Activated CD8-positive, alpha-beta memory T cell treated with anti-CD3 and anti-CD28 coated beads, Interleukin-2, amount 50 U/mL, for 48 hours (primary cell): ENCODE measurements around the gene PVALB.

Source experiments
- DNase-seq: peaks from one replicate; pipeline ENCODE4 v3.0.0-alpha.2; 2020

The PVALB gene

DNA sequence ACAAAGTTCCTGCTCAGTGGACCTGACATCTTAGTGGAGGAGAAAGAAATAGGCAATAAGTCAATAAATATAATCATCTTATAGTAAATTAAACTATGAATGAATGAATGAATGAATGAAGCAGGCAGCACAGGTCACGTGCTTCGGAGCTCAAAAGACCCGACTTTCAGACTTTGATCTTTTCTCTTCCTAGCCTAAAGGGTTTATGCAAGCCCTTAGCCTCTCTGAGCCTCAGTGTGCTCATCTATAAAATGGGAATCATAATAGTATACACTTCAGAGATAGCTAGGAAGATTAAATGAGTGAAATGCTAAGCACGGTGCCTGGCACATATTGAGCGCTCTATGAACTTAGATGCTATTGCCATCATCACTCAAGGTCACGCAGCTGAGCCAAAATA, 7.5 kb downstream of the PVALB start:
- DNase-seq, result no peak

DNA sequence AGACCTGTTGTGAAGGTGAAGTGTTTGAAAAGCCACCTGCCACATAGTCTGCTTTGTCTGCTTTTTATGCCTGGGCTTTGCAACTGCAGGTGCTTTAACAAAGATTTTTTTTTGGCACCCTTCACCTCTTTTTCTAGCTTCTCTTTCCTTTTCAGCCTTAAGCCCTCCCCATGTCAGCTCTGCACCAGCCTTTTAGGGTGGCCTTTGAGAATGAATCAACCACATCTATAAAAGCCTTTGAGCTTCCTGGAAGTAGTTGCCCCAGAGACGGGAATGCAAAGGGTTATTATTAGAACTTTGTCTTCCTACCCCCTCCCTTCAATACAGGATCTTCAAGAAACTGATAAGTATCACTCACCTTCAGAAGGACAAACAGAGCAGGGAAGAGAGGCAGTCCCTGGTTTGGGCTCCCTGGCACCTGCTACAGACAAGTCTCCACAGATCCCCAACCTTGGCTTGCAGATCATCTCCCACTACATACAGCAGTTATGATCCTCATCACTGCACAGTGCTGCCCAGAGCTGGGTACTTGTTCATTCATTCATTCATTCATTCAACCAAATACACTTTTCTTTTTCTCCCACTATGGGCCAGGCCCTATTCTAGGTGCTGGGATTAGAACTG, 8.0 kb downstream of the PVALB start:
- no peak for DNase-seq

DNA sequence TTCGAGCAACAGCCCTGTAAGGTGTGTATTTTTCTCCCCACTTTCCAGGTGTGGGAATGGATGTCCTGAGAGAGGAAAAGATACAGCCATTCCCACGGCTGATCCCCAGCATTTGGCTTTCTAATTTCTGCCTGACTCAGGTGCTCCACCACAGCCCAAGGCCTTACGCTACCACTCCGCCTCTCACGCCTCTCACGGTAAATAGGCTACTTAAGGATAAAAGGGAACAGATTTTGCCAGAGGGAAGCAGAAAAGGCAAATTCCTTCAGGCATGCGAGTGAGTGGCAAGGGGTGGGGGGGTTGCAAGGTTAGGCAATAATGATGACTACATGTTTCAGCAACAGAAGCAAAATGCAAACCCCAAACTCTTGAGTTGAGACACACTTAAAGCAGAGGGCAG, 9.2 kb downstream of the PVALB start:
- DNase-seq, result no peak

DNA sequence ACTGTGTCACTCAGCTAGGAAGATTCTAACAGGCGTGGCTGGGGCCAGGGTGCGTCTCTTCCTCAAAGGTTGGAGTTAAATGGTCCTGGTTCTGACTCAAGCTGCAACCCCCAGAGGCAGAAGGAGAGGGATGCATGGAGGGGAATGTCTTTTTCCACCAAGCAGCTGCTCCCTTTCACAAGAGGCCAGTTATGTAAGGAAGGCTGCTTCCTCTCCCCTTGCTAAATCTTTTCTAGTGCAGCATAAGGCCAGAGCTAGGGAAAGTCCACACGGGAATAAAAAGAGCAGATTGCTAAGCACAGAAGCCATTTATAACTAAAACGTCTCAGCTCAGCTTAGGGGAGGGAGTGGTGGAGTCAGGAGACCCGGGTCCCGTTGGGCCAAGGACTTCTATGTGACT, 10.0 kb downstream of the PVALB start:
- no peak for DNase-seq

DNA sequence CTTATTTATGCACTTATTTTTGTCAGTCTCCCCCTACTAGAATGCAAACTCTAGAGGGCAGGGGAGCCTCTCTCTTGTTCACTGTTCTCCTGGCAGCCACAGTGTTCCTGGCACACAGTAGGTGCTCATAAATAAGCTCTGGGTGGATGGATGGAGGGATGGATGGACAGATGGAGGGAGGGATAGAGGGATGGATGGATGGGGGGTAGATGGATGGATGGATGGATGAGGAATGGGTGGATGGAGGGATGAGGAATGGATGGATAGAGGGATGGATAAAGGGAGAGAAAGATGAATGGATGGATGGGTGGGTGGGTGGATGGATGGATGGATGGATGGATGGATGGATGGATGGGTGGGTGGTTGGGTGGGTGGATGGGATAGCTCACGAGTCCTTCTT, 13.5 kb downstream of the PVALB start:
- DNase-seq, result no peak

DNA sequence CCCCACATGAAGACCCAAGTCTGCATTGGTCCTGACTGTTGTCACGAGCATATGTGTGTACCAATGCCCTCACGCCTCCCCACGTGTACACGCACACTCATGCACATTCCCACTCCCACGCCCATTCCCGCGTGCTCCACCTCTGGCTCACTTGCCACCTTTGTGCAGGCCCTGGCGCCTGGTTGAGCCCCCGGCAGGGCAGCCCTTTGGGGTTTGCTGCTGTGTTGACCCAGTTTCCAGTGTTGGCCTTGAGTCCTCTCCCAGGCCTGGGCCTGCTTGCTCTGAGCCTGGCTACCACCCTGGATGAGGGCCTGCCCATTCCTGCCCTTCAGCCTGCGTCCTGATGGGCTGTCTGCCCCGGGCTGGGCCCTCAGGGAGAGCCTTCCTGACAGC, 18.2 kb downstream of the PVALB start:
- DNase-seq, result no peak

DNA sequence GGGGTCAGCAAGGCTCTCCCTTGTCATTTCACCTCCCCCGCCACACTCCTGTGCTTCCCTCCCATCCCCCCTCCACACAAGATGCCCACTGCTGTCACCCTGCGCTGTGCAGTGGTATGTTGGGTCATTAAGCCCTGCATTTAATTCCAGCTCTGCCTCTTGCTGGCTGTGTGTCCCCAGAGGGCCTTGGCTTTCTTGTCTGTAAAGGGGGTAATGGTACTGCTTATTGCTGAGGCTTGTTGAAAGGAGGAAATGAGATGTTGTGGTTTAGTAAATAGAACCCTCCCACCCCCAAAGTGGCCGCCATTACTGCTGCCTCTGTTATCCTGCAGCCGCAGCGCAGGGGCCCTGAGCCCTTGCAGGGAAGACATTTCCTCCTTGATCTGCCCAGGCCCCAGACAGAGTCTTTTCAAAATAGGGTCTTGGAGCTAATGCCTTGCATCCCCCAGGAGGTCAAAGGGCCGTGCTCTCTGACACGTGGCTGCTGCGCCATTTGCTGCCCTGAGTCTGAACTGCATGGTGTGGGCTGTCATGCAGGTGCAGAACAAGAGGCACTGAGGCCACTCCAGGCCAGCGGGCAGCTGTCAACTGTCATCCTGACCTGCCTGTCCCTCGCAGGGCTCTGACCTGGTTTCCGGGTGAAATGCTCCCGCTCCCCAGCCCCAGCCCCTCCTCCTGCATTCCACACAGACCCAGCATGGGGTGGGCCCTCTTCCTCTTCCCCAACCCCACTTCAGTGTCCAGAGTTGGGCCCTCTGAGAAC, 18.7 kb downstream of the PVALB start:
- DNase-seq, result no peak

DNA sequence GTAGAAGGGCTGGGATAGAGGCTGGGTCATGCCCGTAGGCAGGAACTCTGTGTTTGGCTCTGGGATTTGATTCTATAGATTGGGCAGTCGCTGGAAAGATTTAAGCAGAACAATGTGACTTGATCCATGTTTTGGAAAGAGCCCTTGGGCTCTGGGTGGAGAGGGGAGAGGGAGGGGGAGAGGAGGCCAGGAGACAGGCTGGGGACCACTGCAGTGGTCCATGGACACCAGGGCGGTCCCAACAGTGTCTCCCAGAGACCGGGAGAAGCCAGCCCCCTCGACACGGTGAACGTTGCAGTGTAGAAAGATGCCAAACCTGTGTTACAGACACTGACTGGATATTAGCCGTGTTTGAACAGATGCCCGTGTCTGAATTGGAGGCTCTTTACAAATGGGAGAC, 19.5 kb downstream of the PVALB start:
- no peak for DNase-seq

DNA sequence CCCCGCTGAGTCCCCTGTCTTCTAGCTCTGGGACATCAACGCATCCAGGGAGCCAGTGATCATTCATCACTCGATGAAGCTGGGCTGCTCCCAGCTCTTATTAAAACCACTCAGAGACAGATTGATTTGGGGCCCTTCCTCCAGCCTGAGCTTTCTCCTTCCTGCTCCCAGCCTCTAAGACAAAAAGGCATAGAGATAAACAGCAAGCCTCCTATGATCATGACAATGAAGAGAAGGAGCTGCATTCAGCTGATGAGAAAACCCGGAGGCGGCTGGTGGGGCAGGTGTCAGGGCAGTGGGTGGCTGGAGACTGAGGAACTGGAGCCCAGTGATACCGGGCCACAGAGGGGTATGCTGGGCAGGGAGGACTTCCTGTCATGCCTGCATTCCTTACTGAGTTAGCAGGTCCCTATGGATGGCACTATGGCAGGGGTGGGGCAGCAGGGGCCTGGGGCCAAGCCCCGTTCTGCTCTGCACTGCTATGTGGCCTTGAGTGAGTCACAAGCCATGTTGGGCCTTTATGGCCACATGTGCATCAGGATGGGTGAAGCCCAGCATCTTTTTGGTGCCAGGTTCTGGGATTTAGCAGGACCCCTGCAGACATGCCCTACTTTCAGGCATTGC, 20.2 kb downstream of the PVALB start:
- DNase-seq, result no peak

DNA sequence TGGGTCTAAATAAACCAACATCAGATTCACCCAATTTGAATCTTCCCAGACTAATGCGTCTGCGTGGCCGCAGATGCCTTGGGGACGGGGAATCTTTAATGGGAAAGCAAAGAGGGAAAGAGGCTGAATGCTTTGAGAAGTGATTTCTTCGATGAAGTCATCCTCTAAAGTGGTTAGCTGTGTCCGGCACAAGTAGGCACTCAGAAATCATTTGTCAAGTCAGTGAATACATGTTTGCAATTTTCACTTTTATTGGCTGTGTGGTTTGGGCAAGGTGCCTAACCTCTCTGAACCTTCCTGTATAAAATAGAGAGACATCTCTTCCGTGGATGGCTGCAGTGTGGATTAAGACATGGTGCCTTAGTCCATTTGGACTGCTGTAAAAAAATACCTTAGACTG, 21.2 kb downstream of the PVALB start:
- no peak for DNase-seq

DNA sequence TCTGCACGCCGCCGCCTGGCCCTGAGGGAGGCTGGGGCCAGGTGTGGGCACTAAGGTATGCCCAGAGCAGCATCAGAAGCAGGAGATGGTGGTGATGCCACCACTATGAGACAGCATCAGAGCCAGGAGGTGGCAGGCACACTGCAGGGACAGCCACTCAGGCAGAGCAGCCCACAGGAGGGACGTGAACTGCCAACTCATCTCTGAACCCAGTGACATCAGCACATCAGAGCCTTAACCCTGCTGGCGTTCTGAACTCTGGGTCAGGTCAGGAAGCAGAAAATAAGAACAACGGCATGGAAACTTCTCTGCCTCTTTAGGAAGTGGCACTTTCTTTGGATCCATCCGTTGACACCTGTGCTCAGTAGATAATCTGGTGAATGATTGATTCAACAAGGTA, 26.2 kb downstream of the PVALB start:
- DNase-seq, result peak; percentile 58

DNA sequence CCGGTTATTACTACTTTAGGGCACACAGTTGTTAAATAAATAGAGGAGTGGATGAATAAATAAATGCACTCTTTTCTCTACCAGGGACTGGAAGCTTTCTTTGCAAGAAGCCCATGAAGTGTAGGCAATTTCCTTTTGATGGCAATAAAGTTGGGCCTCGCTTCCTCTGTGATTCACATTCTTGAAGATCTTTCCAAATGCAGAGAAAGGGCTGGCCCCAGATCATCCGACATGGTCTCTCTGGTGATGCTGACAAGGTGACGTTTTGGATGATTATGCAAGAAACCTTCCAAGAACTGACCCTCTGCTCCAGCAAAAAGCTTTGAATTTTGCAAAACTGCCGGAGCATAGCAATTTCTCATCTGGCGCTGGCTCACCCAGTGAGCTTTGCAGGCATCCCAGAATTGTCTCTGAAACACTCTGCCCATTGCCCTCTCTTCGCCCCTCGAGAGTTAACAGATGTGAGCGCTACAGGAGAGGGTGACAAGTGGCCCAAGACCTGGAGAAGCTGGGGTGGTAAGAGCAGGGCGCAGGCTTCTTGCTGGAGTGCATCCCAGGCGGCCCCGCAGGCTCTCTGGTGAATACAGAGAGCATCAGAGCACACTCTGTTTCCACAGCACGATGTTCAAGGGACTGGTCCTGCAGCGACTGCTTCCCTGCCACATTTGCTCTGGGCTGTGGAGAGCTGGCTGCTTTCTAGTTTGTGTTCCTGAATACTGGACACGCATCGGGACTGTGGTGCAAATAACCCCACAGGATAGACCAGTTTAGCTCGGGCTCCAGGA, 29.4 kb downstream of the PVALB start:
- DNase-seq, result no peak

DNA sequence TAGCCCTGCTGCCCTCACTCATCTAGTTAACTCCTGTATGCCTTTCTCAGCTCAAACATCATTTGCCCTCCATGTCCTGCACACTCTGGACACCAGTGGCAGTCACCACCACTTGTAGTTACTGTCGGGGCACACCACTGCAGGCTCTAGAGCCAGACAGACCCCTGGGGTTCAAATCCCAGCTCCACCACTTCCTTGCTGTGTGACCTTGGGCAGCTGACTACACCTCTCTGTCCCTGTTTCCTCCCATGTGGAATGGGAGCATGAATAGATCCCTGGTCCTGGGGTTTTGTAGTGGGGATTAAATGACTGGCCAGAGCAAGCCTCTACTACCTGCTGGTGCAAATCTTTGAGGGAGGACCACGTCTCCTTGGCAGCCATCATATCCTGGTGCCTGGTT, 33.1 kb downstream of the PVALB start:
- DNase-seq, result no peak

DNA sequence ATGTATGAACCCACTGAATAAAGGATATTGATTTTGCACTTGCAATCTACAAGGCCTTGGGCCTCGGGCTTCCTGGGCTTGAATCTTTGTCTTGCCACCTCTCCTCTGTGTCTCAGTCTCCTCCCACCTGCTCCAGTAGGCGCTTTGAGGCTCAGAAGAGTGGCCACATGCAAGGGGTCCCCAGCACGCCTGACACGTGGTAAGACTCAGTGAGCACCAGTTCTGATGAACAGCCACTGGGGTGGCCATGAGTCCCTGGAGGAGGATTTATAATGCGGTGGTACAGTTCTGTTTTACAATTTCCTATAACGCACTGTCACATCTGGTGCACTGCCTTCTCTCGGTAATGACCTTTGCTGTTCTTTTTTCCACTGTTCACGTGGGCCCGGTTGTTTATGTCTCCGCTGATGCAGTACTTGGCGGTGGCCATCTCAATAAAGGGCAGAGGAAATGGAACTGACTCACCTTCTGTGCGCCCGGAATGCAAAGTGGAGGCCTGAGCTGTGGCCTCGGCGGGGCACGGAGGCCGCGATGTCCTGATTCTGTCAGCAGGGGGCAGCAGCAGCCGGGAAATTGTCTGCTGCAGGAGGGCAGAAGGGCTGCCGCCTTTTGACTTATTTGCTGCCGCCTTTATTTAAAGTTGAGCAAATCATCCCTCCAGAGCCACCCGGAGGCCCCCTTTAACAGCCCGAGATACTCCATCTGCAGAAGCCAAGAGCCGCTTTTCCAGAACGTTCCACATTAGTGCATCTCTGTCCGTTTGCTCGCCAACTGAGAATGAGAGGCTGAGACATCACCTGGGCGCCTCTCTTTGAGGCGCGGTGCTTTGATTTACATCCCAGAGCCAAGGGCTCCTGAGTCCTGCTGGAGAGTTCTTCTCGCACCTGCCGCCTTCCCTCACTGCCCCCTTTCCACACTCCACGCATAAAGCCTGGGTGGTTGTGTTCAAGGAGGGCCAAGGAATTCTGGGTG, 34.9 kb downstream of the PVALB start:
- DNase-seq, result peak; percentile 97

DNA sequence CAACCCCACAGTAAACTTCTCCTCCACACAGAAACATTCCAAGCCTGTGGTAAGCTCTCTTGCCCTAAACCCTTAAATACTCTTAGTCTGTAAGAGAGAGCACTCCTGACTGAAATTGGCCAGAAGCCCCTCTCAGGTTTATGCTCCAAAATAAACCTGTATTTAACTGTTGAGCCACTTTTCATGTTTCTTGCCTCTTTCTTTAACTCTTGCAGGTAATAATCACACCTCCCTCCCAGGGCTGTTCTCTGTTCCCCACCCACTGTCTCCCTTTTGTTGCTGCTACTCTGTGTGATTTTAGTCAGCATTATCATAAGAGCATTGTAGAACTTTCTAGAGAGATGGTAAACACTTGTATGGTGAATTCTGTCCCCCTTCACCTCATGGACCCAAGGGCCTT, 38.8 kb downstream of the PVALB start:
- no peak for DNase-seq

DNA sequence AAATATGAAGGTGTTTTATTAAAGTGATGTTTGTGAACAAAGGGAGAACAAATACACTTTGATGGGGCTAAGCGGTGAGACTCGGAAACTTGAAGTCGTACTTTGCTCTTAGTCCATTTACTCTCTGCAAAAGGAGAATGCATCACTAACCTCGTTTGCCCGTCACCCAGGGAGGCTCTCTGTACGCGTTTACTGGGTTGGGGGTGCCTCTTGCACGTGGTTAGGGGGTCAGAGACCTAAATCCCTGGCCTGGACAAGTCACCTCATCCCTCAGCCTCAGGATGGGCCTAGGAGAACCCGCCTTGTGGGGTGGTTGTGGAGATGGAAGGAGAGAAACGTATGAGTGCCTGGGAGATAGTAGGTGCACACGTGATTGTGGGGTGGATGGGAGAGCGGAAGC, 40.1 kb downstream of the PVALB start:
- DNase-seq, result peak; percentile 63

DNA sequence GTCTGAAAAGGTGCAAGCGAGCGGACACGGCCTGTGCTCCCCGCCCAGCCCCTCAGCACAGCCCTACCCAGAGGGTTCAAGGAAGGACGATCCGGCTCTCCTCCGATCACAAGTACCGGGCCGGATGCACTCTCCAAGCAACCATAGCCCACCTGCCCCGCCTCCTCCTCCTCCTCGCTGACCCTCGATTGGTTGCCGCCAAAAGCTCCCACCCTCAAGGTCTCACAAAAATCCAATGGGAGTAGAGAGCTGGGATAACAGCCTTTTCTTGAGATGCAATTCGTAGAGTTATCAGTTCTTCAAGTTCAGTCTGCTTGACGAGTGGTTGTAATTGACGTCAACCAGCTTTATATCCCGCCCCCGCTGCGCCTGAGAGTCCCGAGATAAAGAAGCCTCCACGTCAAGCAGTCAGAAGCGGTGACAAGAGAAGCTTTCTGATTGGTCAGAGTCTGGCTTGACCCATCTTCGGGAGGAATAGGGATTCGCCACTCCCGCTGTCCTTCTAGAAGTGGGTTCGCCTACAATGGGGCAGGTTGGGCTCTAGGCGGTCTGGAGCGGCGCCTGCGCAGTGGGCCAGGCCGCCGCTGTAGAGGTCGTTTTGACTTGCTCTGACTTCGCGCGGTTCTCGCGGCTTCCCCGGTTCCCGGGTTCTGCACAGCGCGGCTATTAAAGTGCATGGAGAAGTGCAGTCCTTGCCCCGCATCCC, 40.7 kb downstream of the PVALB start, which contains the start of gene IFT27:
TSS of gene IFT27 (minus strand) at position 156 of the 706 bp plus-strand sequence. CDS start 412 bp downstream, outside the sequence.
- peak; percentile 93 for DNase-seq

DNA sequence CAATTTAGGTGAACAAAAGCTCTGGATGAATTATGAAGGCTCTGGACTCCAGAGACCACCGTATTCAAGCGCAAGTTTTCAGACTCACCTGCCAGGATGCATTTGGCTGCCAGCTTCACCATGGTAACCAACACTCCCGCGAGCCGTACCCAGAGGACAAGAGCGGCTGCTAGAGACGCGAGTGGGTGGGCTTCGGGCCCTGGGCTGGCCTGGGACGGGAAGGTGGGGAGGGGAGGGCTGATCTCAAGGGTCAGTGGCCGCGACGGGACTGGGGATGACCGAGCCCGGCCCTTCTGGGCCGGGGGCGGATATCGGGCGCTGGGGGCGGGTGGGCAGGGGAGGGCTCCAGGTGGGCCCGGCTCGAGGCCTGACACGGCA, 41.3 kb downstream of the PVALB start:
- DNase-seq, result peak; percentile 66

DNA sequence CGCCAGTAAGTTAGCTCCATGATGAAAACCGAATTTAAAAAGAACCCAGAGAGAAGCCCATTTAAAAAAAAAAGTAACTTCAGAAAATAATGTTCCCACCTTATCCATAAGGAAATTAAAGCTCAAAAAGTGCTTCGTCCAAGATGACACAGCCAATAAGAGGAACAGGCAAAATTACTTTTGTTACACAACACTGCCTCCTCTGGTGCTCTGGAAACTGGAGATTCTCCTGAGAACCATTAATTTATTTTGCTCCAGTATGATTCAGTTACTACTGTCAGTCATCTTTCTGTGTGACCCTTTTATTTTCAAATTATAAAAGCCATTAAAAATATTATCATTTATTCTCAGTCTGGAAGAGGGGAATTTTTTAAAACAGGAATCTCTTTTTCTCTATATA, 42.9 kb downstream of the PVALB start:
- DNase-seq, result no peak

DNA sequence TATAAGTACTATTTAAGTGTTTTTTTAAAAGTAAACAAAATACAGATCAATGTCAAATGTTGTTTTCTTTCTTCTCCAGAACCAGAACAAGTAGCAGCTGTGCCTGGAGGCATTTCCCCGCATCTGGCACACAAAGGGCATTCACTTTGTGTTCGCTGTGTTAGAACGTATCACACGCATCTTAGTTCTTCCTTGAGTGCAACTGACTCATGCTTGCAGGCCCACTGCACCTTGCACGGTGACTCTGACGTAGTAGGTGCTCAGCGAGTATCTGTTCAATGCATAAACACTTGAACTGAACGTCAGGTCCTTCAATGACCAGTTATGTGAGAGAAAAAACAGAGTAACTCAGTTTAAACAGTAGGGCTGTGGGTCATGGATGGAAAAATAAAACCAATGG, 44.4 kb downstream of the PVALB start:
- no peak for DNase-seq

DNA sequence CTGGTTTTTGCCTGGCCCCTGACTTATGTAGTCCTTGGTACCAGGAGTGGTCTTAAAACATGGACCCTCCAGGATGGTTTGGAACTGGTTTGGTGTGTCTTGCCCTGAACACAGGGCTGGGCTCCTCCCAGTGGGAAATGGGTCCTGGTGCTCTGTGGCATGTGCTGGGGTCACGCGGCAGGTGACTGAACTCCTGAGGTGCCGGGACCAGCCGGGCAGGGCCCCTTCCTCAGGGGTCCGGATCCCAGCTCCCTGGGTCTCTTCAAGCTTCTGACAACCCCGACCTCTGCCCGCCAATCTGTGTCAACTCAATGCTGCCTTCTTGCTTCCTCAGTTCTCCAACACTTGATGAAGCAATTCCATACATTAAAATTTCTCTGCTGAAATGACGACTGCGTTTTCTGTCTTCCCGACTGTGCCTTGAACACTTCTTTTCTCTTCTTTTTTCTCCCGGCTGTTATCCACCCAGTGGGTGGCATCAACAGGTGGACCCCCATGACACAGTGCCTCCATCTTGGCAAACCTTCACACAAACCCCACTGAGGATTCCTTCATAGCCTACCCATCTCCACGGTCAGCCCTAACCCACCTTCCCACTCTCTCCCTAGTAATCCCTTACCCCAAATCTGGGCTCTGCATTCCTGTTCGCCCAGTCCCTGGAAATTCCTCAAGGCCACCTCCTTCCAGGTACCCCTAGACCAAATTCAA, 45.3 kb downstream of the PVALB start:
- no peak for DNase-seq
